ENCODE data around the gene BICDL2. TPM values are rescaled to one million over a fixed set of nuclear protein-coding genes. Genes with fewer than 3 reads are reported as not detected.
A peak's percentile ranks its signal among the peaks of the same experiment; 100 is the strongest.

BICDL2 gene
- total and polyA plus RNA-seq, 4 experiments from 2014 or later = not detected

GRCh38 chr16:3001316-3001715 is 35.4 kb downstream of the BICDL2 start:
- peak in 1 of 5 donors; percentile 24 for DNase-seq
- H3K27me3 Mint-ChIP-seq = peaks cover 2% of the 10 kb centered on the region in 2 donors

DNA sequence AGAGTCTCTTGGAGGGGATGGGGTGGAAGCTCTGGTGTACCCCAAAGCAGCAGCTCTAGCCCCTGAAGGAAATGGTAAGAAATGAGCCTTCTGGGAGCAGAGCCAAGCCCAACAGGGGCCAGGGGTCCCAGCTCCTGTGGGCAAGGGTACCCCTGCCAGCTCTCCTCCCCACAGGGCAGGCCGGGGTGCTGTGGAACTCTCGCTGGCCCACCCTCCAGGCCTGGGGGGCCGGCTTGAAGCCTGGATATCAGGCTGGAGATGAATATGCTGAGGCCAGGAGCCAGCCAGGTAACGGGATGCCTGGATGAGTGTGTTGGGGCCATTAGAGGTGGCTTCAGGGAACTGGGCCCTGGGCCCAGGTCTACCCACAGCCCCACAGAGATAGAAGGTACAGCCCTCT is 36.2 kb downstream of the BICDL2 start:
- H3K9me3 ChIP-seq (ENCODE audit: control insufficient read depth in 1 of 2, low read length in 2 of 2) = no peaks in the 10 kb centered on the region
- H3K36me3 Mint-ChIP-seq = no peaks in the 10 kb centered on the region
- ChIA-PET CTCF (ENCODE audit: partially characterized antibody) (interaction anchor here (14.2 kb wide), 1 partner anchor 26 kb away, joined by 444 read pairs; the partner anchor contains the start of genes CLDN6, HCFC1R1, THOC6 and TNFRSF12A), POLR2A (ENCODE audit: partially characterized antibody) (interaction anchor here (0.9 to 1.1 kb wide), 2 partner anchors 27 to 151 kb away, joined by 3 to 4 read pairs; no protein-coding TSS in a partner anchor)
- H3K4me3 Mint-ChIP-seq = no peak overlapping the region
- H3K4me1 Mint-ChIP-seq = peaks cover 0 to 5% (median 0%) of the 10 kb centered on the region in 4 donors
- H3K27me3 ChIP-seq (ENCODE audit: insufficient read depth, low read length) = no peaks in the 10 kb centered on the region
- H3K27me3 Mint-ChIP-seq = peaks cover 2% of the 10 kb centered on the region in 2 donors
- DNase-seq = peak in 1 of 5 donors; percentile 19
- no peaks in the 10 kb centered on the region for H3K36me3 ChIP-seq (ENCODE audit: insufficient read depth, low read length)
- intact Hi-C loops (cut with micrococcal nuclease) = no loop called here
- H3K4me1 ChIP-seq (ENCODE audit: insufficient read depth, low read length) = peaks cover 4% of the 10 kb centered on the region
- peak overlapping the region in 1 of 7 donors; percentile 46 for H3K27ac Mint-ChIP-seq
- no peaks in the 10 kb centered on the region for H3K9me3 Mint-ChIP-seq
- H3K27ac ChIP-seq (ENCODE audit: low read depth, low read length) = no peak overlapping the region
- H3K4me3 ChIP-seq (ENCODE audit: low read length in 2 of 2) = no peak overlapping the region

More at GRCh38 chr16:3001316-3001715, 35.4 kb downstream of the BICDL2 start:
- peaks cover 0 to 5% (median 0%) of the 10 kb centered on the region in 4 donors for H3K4me1 Mint-ChIP-seq
- Histone ChIP-seq H3K9me3 (ENCODE audit: control insufficient read depth in 1 of 2, low read length in 2 of 2) (no peaks in the 10 kb centered on the region), H3K4me1 (ENCODE audit: insufficient read depth, low read length) (peaks cover 4% of the 10 kb centered on the region), H3K4me3 (ENCODE audit: low read length in 2 of 2) (no peak overlapping the region), H3K27ac (ENCODE audit: low read depth, low read length) (no peak overlapping the region), H3K36me3 (ENCODE audit: insufficient read depth, low read length) (no peaks in the 10 kb centered on the region), H3K27me3 (ENCODE audit: insufficient read depth, low read length) (no peaks in the 10 kb centered on the region)
- H3K36me3 Mint-ChIP-seq = no peaks in the 10 kb centered on the region
- no peak overlapping the region for H3K4me3 Mint-ChIP-seq
- no peak overlapping the region for H3K27ac Mint-ChIP-seq
- intact Hi-C loops (cut with micrococcal nuclease) = no loop called here
- no peaks in the 10 kb centered on the region for H3K9me3 Mint-ChIP-seq
- ChIA-PET CTCF (ENCODE audit: partially characterized antibody) (interaction anchor here (14.2 kb wide), 1 partner anchor 26 kb away, joined by 444 read pairs; the partner anchor contains the start of genes CLDN6, HCFC1R1, THOC6 and TNFRSF12A), POLR2A (ENCODE audit: partially characterized antibody) (interaction anchor here (0.9 to 3.6 kb wide), 3 partner anchors 26 to 151 kb away, joined by 3 to 28 read pairs (median 4); no protein-coding TSS in a partner anchor)

GRCh38 chr16:2999929-3000328 is 36.8 kb downstream of the BICDL2 start:
- no peak overlapping the region for H3K27ac ChIP-seq (ENCODE audit: low read depth, low read length)
- intact Hi-C loops (cut with micrococcal nuclease) = no loop called here
- no peaks in the 10 kb centered on the region for H3K9me3 ChIP-seq (ENCODE audit: control insufficient read depth in 1 of 2, low read length in 2 of 2)
- POLR2A ChIA-PET (ENCODE audit: partially characterized antibody) = no interaction called here
- no peak overlapping the region for H3K4me3 Mint-ChIP-seq
- DNase-seq = peak in 1 of 5 donors; percentile 28
- H3K4me1 ChIP-seq (ENCODE audit: insufficient read depth, low read length) = peaks cover 2% of the 10 kb centered on the region
- no peak overlapping the region for H3K27ac Mint-ChIP-seq
- no peaks in the 10 kb centered on the region for H3K36me3 ChIP-seq (ENCODE audit: insufficient read depth, low read length)
- H3K27me3 ChIP-seq (ENCODE audit: insufficient read depth, low read length) = no peaks in the 10 kb centered on the region
- peaks cover 2% of the 10 kb centered on the region in 2 donors for H3K27me3 Mint-ChIP-seq
- CTCF ChIA-PET (ENCODE audit: partially characterized antibody) = interaction anchor here (14.2 kb wide), 1 partner anchor 27 kb away, joined by 444 read pairs; the partner anchor contains the start of genes CLDN6, HCFC1R1, THOC6 and TNFRSF12A
- no peaks in the 10 kb centered on the region for H3K9me3 Mint-ChIP-seq
- H3K36me3 Mint-ChIP-seq = no peaks in the 10 kb centered on the region
- no peak overlapping the region for H3K4me3 ChIP-seq (ENCODE audit: low read length in 2 of 2)
- peaks cover 0 to 5% (median 0%) of the 10 kb centered on the region in 4 donors for H3K4me1 Mint-ChIP-seq

GRCh38 chr16:2996298-2996697 is 40.4 kb downstream of the BICDL2 start:
- Histone ChIP-seq H3K27ac (ENCODE audit: low read depth, low read length) (no peak overlapping the region), H3K36me3 (ENCODE audit: insufficient read depth, low read length) (no peaks in the 10 kb centered on the region), H3K4me1 (ENCODE audit: insufficient read depth, low read length) (no peaks in the 10 kb centered on the region), H3K4me3 (ENCODE audit: low read length in 2 of 2) (no peak overlapping the region), H3K27me3 (ENCODE audit: insufficient read depth, low read length) (no peaks in the 10 kb centered on the region), H3K9me3 (ENCODE audit: control insufficient read depth in 1 of 2, low read length in 2 of 2) (no peaks in the 10 kb centered on the region)
- Mint-ChIP-seq H3K4me3 (no peak overlapping the region), H3K4me1 (no peaks in the 10 kb centered on the region), H3K27me3 (peaks cover 2% of the 10 kb centered on the region in 2 donors), H3K9me3 (no peaks in the 10 kb centered on the region), H3K36me3 (no peaks in the 10 kb centered on the region), H3K27ac (no peak overlapping the region)
- CTCF ChIA-PET (ENCODE audit: partially characterized antibody) = no interaction called here
- peak in 1 of 5 donors; percentile 5 for DNase-seq
- POLR2A ChIA-PET (ENCODE audit: partially characterized antibody) = no interaction called here
- intact Hi-C loops (cut with micrococcal nuclease) = no loop called here

GRCh38 chr16:2992383-2993081 is 44.2 kb downstream of the BICDL2 start:
- Mint-ChIP-seq H3K36me3 (no peaks in the 10 kb centered on the region), H3K27ac (no peak overlapping the region), H3K27me3 (peaks cover 0 to 2% of the 10 kb centered on the region in 2 donors), H3K9me3 (no peaks in the 10 kb centered on the region), H3K4me1 (no peaks in the 10 kb centered on the region), H3K4me3 (no peak overlapping the region)
- Histone ChIP-seq H3K9me3 (ENCODE audit: control insufficient read depth in 1 of 2, low read length in 2 of 2) (no peaks in the 10 kb centered on the region), H3K27me3 (ENCODE audit: insufficient read depth, low read length) (no peaks in the 10 kb centered on the region), H3K4me1 (ENCODE audit: insufficient read depth, low read length) (no peaks in the 10 kb centered on the region), H3K4me3 (ENCODE audit: low read length in 2 of 2) (no peak overlapping the region), H3K27ac (ENCODE audit: low read depth, low read length) (no peak overlapping the region), H3K36me3 (ENCODE audit: insufficient read depth, low read length) (no peaks in the 10 kb centered on the region)
- peak in 1 of 5 donors; percentile 33 for DNase-seq
- ChIA-PET POLR2A (ENCODE audit: partially characterized antibody) (interaction anchor here (0.8 kb wide), 1 partner anchor 81 kb away, joined by 4 read pairs; the partner anchor contains the start of gene FLYWCH1), CTCF (ENCODE audit: partially characterized antibody) (interaction anchor here (1.2 kb wide), 1 partner anchor 10 kb away, joined by 3 read pairs; no protein-coding TSS in a partner anchor)
- intact Hi-C loops (cut with micrococcal nuclease) = no loop called here

GRCh38 chr16:2991566-2992261 is 45.0 kb downstream of the BICDL2 start:
- Histone ChIP-seq H3K4me3 (ENCODE audit: low read length in 2 of 2) (no peak overlapping the region), H3K27ac (ENCODE audit: low read depth, low read length) (no peak overlapping the region), H3K9me3 (ENCODE audit: control insufficient read depth in 1 of 2, low read length in 2 of 2) (no peaks in the 10 kb centered on the region), H3K4me1 (ENCODE audit: insufficient read depth, low read length) (no peaks in the 10 kb centered on the region), H3K27me3 (ENCODE audit: insufficient read depth, low read length) (no peaks in the 10 kb centered on the region), H3K36me3 (ENCODE audit: insufficient read depth, low read length) (no peaks in the 10 kb centered on the region)
- ChIA-PET POLR2A (ENCODE audit: partially characterized antibody) (interaction anchor here (0.8 kb wide), 1 partner anchor 80 kb away, joined by 4 read pairs; the partner anchor contains the start of gene FLYWCH1), CTCF (ENCODE audit: partially characterized antibody) (interaction anchor here (1.0 to 1.2 kb wide), 2 partner anchors 11 kb away, joined by 3 read pairs; no protein-coding TSS in a partner anchor)
- Mint-ChIP-seq H3K27me3 (peaks cover 0 to 2% of the 10 kb centered on the region in 2 donors), H3K27ac (no peak overlapping the region), H3K4me3 (no peak overlapping the region), H3K9me3 (no peaks in the 10 kb centered on the region), H3K4me1 (no peaks in the 10 kb centered on the region), H3K36me3 (no peaks in the 10 kb centered on the region)
- peak in 1 of 5 donors; percentile 35 for DNase-seq
- intact Hi-C loops (cut with micrococcal nuclease) = no loop called here

- Histone ChIP-seq H3K9me3 (ENCODE audit: control insufficient read depth in 1 of 2, low read length in 2 of 2) (no peaks in the 10 kb centered on the region), H3K4me1 (ENCODE audit: insufficient read depth, low read length) (no peaks in the 10 kb centered on the region), H3K27ac (ENCODE audit: low read depth, low read length) (no peak overlapping the region), H3K36me3 (ENCODE audit: insufficient read depth, low read length) (no peaks in the 10 kb centered on the region), H3K27me3 (ENCODE audit: insufficient read depth, low read length) (no peaks in the 10 kb centered on the region), H3K4me3 (ENCODE audit: low read length in 2 of 2) (no peak overlapping the region)
- DNase-seq = no peak
- ChIA-PET POLR2A (ENCODE audit: partially characterized antibody) (no interaction called here), CTCF (ENCODE audit: partially characterized antibody) (interaction anchor here (1.0 kb wide), 1 partner anchor 10 kb away, joined by 3 read pairs; no protein-coding TSS in a partner anchor)
- no peaks in the 10 kb centered on the region for H3K9me3 Mint-ChIP-seq
- no peaks in the 10 kb centered on the region for H3K4me1 Mint-ChIP-seq
- peaks cover 0 to 2% of the 10 kb centered on the region in 2 donors for H3K27me3 Mint-ChIP-seq
- intact Hi-C loops (cut with micrococcal nuclease) = no loop called here
- H3K4me3 Mint-ChIP-seq = no peak overlapping the region
- H3K27ac Mint-ChIP-seq = no peak overlapping the region
- H3K36me3 Mint-ChIP-seq = no peaks in the 10 kb centered on the region
These were observed 45.9 kb downstream of the BICDL2 start for GRCh38 chr16:2990891-2991290.
